Epithelial cell of prostate (primary cell): Measurements from ENCODE around the gene CPXM2.

ENCODE experiments used
- DNase-seq: peaks from one replicate; pipeline ENCODE4 v3.0.0-alpha.2; 2011; ENCODE audit warnings: low read depth, low spot score
- H3K27ac ChIP-seq: fragments of 450-650 bp; 2 replicates; pipeline ENCODE4 v1.5.1; 2017; ENCODE audit warnings: mild to moderate bottlenecking

The CPXM2 gene

GRCh38 chr10:123854498-123854897, 37.1 kb downstream of the CPXM2 start:
- H3K27ac ChIP-seq = no peak overlapping the region
- DNase-seq = no peak

GRCh38 chr10:123854003-123854402, 37.6 kb downstream of the CPXM2 start:
- no peak for DNase-seq
- no peak overlapping the region for H3K27ac ChIP-seq

- no peak overlapping the region for H3K27ac ChIP-seq
- no peak for DNase-seq
These were observed 39.1 kb downstream of the CPXM2 start for GRCh38 chr10:123852411-123852951.

GRCh38 chr10:123848564-123849457, 42.8 kb downstream of the CPXM2 start:
- H3K27ac ChIP-seq = peak overlapping the region; percentile 16
- no peak for DNase-seq

GRCh38 chr10:123847686-123848432, 43.7 kb downstream of the CPXM2 start:
- peak overlapping the region; percentile 16 for H3K27ac ChIP-seq
- peak; percentile 20 for DNase-seq

- H3K27ac ChIP-seq = no peak overlapping the region
- DNase-seq = no peak
These were observed 47.8 kb downstream of the CPXM2 start for GRCh38 chr10:123843835-123844234.

- DNase-seq = no peak
- no peak overlapping the region for H3K27ac ChIP-seq
These were observed 48.8 kb downstream of the CPXM2 start for GRCh38 chr10:123842692-123843385.

- no peak overlapping the region for H3K27ac ChIP-seq
- no peak for DNase-seq
These were observed 50.0 kb downstream of the CPXM2 start for GRCh38 chr10:123841560-123841959.

- no peak overlapping the region for H3K27ac ChIP-seq
- DNase-seq = no peak
These were observed 50.5 kb downstream of the CPXM2 start for GRCh38 chr10:123841115-123841514.

GRCh38 chr10:123840714-123841113, 50.9 kb downstream of the CPXM2 start:
- DNase-seq = no peak
- H3K27ac ChIP-seq = no peak overlapping the region

- H3K27ac ChIP-seq = no peak overlapping the region
- DNase-seq = no peak
These were observed 52.9 kb downstream of the CPXM2 start for GRCh38 chr10:123838596-123839310.

GRCh38 chr10:123837756-123838155, 53.9 kb downstream of the CPXM2 start:
- no peak for DNase-seq
- no peak overlapping the region for H3K27ac ChIP-seq

- H3K27ac ChIP-seq = no peak overlapping the region
These were observed 55.0 kb downstream of the CPXM2 start for GRCh38 chr10:123836418-123837145.

GRCh38 chr10:123835575-123835974, 56.0 kb downstream of the CPXM2 start:
- DNase-seq = no peak
- H3K27ac ChIP-seq = no peak overlapping the region

More at GRCh38 chr10:123836418-123837145, 55.0 kb downstream of the CPXM2 start:
- no peak for DNase-seq

GRCh38 chr10:123833170-123833850, 58.3 kb downstream of the CPXM2 start:
- no peak for DNase-seq
- no peak overlapping the region for H3K27ac ChIP-seq

- no peak overlapping the region for H3K27ac ChIP-seq
- DNase-seq = no peak
These were observed 60.3 kb downstream of the CPXM2 start for GRCh38 chr10:123831259-123831658.

GRCh38 chr10:123821136-123821535, 70.5 kb downstream of the CPXM2 start:
- DNase-seq = no peak
- H3K27ac ChIP-seq = no peak overlapping the region

- H3K27ac ChIP-seq = peak overlapping the region; percentile 64
- no peak for DNase-seq
These were observed 82.0 kb downstream of the CPXM2 start for GRCh38 chr10:123809632-123810031.

- peak overlapping the region; percentile 64 for H3K27ac ChIP-seq
- DNase-seq = peak; percentile 50
These were observed 82.7 kb downstream of the CPXM2 start for GRCh38 chr10:123808906-123809305.
